ENCODE results near the gene DONSON.

DONSON gene

DNA sequence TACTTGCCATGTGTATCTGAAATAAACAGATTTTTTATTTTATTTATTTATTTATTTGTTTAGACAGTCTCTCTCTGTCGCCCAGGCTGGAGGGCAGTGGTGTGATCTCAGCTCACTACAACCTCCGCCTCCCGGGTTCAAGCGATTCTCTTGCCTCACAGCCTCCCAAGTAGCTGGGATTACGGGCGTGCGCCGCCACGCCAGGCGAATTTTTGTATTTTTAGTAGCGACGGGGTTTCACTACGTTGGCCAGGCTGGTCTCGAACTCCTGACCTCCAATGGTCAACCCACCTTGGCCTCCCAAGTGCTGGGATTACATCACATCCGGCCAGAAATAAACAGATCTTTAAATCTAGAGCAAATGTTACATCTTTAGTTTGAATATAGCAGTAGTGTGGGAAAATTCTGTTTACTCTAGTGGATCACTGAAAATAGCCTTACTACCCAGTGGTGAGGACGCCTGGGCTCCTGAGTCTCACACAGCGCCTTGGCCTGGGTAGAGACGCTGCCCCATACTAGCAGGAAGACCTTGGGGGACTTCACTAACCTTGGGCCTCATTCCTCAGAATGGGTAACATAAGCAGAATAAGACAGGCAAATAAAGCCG lies 47.3 kb downstream of the DONSON start:
- DNase-seq = no peak

DNA sequence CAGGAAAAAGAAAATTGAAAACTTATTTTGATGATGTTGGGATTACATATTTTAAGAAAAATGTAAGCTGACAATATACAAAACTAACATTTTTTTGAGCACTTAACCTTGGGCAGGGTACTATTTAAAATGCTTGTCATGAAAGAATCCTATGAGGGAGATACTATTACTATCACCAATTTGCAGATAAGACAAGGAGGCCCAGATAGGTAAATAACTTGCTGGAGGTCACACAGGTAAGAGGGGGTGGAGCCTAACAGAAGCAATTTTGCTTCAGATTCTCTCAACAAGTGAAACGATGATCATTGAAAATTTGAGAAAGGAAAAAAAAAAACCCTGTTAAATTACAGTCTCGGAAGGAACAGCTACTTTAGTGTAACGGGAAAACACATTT lies 47.8 kb downstream of the DONSON start:
- DNase-seq = no peak

DNA sequence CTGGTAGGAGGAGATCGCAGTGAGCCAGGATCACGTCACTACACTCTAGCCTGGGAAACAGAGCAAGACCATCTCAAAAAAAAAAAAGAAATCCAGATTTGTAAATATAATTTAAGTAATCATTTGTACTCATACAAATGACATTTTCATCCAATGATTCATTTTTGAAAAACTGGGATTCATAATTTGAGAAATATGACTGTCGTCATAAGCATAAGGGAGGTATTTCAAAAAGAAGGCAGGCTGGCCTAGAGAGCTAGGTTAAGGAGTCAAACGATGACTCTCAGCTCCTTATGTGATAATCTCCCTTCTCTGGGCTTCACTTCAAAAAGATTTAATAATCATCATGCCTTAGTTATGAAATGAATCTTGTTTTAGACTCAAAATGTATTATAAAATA lies 48.9 kb downstream of the DONSON start:
- no peak for DNase-seq

DNA sequence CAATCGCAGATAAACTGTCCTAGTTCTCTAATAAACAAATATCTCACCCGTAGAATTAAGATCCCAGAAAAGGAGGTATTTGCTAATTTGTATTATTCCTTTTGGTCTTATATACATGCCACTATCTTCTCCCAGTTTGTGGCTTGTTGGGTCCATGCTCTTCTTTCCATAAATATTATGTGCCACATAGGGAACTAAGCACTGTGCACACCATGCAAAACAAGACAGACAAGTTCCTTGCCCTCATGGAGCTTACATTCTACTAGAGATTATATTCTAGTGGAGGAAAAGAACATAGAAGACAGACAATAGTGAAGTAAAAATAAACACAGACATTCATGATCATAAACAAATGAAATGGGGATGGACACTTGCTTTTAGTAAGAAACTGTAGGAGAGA lies 51.3 kb downstream of the DONSON start:
- no peak for DNase-seq

DNA sequence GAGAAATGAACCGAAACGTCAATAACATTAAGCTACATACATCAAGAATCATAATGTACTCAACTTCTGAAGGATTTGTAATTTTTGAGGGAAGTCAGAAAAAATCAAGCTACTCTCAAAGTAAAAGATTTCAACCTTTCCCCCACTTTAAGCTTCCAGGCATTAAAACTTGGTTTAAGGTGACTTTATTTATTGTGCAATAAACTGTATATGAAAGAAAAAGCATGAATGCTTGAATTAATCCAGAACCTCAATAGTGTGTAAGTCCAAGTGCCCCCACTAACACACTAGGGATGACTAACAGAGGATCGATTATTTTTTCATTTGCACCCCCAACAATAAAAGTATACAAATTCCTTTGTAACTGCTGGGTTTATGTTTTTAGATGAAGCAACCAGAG lies 57.5 kb downstream of the DONSON start:
- no peak for DNase-seq
